PC-9 (cell line): ENCODE data around the gene NF2.

Experiments
- EZH2 ChIP-seq: fragments of 200-600 bp; sonication (generic); IDR thresholded peaks from 2 replicates; pipeline ENCODE4 v1.8.0; 2017; ENCODE audit warnings: antibody characterized with exemption, low read depth
- TF ChIP-seq, protein P1 (sequence below): fragments of 200-600 bp; sonication (generic); conservative IDR thresholded peaks from 2 replicates; pipeline ENCODE4 v1.6.1; 2017; ENCODE audit warnings: mixed run types, antibody characterized with exemption, mild to moderate bottlenecking, moderate library complexity

DNA sequence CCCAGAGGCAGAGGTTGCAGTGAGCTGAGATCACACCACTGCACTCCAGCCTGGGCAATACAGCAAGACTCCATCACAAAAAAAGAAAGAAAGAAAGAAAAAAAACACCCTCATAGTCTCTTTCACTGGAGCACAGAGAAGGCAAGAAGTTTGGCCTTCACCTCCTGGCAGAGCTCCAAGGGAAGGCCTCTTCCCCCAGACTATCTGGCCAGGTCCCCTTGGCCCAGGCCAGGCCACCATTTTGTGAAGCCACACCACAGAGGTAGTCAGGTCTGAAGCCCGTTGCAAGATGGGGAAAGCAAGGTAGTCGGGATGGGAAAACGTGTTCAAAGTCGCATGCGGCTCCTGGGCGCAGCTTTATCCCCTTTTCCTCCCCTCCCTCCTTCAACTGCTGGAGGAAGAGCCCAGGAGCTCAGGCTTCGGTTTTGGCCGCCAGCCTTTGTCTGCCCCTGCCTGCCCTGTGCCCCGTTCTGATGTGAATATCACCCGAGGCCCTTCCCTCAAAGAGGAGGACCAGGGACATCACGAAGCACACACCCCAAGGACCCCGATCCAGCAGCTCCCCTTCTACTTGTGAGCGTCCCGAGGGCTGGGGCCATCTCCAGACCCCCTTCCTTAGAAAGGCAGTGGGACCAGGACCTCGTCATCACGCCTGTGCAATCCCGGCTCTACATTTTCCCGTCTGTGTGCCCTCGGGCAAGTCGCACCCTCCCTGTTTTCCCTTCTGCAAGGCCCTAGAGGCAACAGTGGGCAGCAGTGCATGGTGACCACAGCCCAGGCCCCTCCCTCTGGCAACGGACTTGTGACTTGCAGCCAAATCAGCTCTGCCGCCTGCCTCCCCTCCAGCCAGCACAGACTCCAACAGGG lies 134.1 kb downstream of the NF2 start:
- TF ChIP-seq, protein P1, sequence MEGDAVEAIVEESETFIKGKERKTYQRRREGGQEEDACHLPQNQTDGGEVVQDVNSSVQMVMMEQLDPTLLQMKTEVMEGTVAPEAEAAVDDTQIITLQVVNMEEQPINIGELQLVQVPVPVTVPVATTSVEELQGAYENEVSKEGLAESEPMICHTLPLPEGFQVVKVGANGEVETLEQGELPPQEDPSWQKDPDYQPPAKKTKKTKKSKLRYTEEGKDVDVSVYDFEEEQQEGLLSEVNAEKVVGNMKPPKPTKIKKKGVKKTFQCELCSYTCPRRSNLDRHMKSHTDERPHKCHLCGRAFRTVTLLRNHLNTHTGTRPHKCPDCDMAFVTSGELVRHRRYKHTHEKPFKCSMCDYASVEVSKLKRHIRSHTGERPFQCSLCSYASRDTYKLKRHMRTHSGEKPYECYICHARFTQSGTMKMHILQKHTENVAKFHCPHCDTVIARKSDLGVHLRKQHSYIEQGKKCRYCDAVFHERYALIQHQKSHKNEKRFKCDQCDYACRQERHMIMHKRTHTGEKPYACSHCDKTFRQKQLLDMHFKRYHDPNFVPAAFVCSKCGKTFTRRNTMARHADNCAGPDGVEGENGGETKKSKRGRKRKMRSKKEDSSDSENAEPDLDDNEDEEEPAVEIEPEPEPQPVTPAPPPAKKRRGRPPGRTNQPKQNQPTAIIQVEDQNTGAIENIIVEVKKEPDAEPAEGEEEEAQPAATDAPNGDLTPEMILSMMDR: no peak
- no peak for TF ChIP-seq EZH2
